Measurements from ENCODE around the gene DNAI2.

GRCh38 chr17:74335529-74336062 lies 61.6 kb downstream of the DNAI2 start:
- TF ChIP-seq CTCF (IDR thresholded peaks at IDR 0.05) (no peak), POLR2A (IDR thresholded peaks at IDR 0.05) (no peak), EP300 (IDR thresholded peaks at IDR 0.05) (no peak), POLR2AphosphoS5 (IDR thresholded peaks at IDR 0.05) (no peak)

Data from upper lobe of left lung (tissue), 4 donors.